ENCODE measurements around the gene TIMM10B.

TIMM10B gene

DNA sequence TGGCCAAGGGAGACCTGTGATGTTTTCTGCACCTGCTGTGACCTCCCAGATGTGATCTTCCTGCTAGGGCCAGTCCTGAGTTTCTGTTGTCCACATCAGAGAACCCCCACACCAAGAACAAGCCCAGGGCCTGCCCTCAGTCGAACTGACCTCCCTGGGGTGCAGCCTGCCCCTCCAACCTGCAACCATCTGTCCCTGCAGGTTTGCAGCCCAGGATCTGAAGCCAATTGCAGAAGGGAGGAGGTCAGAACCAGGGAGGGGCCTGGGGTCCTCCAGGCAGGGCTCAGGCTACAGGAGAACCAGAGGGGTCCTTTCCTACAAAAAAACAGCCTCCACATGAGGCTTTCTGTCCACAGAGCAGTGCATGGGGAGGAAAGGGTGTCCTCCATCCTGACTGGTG, 8.4 kb upstream of the TIMM10B start:
- no peak for DNase-seq (ENCODE audit: low spot score)

DNA sequence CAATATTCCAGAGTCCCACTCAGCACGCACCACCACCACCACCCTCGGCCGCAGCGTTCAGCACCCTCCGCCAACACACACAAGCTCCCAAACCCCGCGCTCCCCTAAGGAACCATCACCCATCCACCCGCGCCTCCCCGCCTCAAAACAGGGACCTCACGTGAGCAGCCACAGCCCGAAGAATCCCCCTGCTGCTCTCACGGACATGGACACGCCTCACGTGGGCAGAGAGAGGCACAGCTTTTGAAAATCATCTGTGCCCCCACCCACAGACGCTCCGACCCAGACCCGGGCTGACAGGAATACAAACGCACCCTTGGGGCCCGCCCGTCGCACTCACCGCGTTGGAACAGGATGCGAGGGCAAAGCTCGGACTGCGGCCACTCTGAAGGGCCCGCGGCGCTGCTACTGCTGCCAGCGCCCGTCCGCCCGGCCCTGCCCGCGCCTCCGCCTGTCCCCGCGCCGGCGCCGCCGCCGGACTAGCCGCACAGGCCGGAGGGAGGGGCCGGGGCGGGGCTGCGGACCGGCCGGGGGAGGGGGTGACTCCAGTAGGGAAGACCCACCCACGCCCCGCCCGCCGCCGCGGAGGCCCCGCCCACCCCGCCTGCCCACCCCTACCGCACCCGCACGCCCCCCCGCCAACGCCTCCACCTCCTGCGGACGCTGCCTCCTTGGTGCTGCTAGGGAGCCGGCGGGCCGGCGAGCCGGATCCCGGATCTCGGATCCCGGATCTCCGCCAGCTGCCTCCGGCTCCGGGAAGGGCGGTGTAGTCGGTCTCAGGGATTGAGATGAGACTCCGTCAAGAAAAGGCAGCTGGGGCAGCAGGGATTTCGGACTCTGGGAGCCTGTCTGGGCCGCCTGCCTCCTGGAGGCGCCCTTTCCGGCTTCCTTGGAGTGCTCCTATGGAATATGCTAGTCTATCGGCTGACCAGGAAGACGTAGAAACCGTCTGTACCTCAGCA, 7.6 kb upstream of the TIMM10B start, which contains the start of gene TRIM3:
Gene TRIM3, minus strand, starts transcription at position 491 of the 962 bp plus-strand sequence. CDS start 8,246 bp downstream, outside the sequence.
- peak; percentile 83 for DNase-seq (ENCODE audit: low spot score)

DNA sequence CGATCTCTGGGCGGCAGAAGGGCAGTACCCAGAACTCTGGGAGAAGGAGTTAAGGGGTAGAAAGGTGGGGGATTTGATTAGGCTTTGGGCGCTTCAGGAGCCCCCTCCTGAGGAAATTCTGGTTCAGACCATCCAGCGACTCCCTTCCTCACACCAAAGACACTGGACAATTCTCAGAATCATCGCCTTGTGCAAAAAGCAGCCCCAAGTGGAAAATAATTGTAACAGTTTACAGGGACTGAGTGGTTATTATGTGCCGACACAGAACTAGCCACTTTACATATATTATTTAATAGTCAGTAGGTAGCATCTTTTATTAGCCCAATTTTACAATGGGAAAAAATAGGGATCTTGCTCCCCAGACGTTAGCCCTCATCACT, 6.9 kb upstream of the TIMM10B start:
- no peak for DNase-seq (ENCODE audit: low spot score)

DNA sequence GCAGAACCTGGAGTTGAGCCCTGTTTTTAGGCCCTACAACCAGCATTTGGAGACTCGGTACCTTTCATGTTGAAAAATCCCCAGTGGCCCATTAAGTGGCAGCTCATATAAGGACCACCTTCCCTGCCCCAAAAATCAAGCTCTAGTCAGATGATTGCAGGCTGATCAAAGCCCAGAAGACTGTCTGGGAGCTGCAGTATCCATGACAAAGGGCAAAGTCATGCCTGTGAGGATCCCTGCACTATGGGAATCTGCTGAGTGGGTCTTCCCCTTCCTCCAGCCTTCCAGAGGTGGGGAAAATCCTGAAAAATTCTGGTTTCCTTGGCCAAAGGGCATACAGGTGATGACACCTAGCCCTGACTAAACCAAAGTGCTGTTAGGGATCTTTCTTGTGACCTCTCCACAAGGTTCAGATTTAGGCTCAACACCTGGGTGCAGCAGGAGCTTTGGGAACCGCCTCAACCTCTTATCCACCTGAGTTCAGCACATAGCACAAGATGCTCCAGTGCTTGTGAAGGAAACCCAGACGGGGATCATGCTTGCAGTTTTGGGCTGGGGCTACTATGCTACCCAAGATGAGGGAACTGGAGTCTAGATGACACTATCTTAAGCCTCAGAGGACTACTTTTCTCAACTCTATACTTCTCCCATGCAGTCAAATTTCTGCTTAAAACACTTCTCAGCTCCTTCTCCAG, 6.3 kb upstream of the TIMM10B start:
- no peak for DNase-seq (ENCODE audit: low spot score)

- no peak for DNase-seq (ENCODE audit: low spot score)
Measured at GRCh38 chr11:6475936-6476335, 5.4 kb upstream of the TIMM10B start.

DNA sequence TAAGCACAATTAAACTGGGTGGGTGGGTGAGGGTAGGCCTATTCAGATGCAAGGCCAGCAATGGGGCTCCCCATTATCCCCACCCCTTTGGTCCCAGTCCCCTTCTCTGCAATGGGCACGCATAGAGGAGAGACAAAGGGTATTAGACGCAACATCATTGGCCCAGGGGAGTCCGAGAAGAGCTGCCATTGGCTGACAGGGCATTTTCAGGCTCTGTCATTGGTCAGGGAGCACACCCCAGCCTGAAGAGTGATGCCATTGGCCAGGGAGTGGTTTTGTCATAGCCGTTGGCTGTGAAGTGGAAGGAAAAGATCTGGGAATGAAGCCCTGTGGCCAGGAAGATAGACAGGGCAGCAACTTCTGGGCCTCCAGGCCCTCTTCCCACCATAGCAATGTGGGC, 4.7 kb upstream of the TIMM10B start:
- no peak for DNase-seq (ENCODE audit: low spot score)

DNA sequence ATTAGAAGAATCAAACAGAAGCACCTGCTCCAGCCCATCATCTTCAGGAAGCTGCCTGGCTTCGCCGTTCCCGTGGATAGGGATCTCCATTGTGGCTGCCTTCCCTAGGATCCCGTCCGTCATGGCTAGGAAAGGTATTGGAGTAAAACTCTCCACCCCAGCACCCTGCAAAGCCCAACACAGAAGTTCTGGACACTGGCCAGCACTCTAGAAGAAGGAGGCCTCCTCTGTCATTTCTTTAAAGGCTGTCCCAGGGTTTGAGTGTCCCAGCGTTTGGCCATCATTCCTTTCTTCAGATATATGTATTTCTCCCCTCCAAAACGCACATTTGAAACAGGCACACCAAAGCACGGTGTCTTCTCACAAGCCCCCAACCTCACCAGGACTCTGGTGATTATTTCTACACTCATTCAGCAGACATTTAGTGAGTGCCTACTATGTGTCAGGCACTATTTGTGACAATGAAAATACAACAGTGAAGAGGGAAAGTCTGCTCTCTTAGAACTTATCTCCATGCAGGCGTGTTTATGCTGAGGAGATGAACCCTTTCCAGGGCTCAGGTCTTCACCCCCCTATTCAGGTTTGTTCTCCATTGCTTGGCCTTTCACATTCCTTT, 894 bp upstream of the TIMM10B start:
- no peak for DNase-seq (ENCODE audit: low spot score)

DNA sequence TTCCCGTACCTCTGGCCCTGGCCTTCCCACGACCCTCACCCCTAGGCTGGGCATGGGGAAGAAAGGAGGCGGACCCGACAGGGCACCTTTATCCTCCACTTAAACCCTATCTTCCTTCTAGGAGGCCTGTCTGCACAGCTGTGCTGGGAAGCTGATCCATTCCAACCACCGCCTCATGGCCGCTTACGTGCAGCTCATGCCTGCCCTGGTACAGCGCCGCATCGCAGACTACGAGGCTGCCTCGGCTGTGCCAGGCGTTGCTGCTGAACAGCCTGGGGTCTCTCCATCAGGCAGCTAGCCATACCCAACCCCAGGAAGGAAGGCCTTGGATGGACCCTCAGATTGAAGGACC, 599 bp downstream of the TIMM10B start:
- no peak for DNase-seq (ENCODE audit: low spot score)

DNA sequence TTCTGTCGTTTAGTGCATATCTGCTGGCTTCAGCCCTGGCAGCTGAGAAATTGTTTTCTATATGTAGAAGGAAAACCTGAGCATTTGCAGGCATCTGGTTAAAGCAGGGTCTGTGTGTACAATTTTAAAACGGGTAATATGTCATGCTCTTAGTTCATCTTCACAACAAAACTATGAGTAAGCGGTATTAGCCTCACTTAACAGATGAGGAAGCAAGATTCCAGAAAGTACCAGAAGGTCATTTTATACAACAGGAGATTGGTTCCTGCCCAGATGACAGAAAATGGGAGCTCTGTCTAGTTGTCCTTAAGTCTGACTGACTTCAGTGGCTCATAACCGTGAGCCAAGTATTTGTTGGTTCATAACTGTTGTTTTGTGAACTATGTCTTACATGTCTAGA, 1.1 kb downstream of the TIMM10B start:
- no peak for DNase-seq (ENCODE audit: low spot score)

- no peak for DNase-seq (ENCODE audit: low spot score)
Measured at GRCh38 chr11:6483015-6483414, 1.7 kb downstream of the TIMM10B start.

DNA sequence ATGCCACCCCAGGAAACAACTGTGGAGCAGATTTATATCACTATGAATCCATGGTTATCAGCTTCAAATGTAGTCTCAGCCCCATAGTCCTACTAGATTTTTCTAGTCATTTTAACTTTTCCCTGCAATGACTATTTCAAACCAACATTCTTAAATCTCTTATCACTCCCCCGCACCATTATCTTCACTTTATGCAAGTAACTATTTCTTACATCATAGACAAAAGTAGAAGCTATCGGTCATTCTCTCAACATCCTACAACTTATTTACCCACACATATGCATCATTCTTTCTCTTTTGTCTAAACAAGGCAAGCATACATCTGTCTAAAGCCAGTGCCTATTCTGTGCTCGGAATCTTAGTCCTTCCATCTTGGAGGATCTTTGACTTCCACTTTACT, 4.4 kb downstream of the TIMM10B start:
- no peak for DNase-seq (ENCODE audit: low spot score)

DNA sequence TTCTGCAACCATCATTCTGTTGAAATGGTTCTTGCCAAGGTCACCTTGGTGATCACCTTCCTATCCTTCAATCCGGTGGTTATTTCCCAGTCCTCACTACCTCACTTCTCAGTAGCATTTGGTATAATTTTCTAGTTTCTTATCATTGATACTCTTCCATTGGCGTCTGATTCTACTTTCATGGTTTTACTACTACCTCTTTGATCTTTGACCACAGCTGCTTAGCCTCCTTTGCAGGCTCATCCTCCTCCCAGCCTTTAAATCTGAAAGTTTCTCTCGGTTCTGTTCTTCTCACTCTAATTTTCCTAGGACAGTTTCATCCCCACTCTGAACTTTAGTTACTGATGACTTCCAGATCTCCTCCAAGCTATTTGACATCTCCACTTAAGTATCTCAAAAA, 5.0 kb downstream of the TIMM10B start:
- DNase-seq (ENCODE audit: low spot score): no peak

- no peak for DNase-seq (ENCODE audit: low spot score)
Measured at GRCh38 chr11:6486938-6487337, 5.6 kb downstream of the TIMM10B start.

DNA sequence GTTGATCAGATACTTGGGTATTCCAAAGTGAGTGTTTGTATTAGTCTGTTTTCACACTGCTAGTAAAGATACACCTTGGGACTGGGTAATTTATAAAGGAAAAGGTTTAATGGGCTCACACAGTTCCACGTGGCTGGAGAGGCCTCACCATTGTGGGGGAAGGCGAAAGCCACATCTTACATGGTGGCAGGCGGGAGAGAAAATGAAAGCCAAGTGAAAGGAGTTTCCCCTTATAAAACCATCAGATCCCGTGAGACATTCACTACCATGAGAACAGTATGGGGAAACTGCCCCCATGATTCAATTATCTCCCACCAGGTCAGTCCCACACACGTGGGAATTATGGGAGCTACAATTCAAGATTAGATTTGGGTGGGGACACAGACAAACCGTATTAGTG, 7.0 kb downstream of the TIMM10B start:
- no peak for DNase-seq (ENCODE audit: low spot score)

DNA sequence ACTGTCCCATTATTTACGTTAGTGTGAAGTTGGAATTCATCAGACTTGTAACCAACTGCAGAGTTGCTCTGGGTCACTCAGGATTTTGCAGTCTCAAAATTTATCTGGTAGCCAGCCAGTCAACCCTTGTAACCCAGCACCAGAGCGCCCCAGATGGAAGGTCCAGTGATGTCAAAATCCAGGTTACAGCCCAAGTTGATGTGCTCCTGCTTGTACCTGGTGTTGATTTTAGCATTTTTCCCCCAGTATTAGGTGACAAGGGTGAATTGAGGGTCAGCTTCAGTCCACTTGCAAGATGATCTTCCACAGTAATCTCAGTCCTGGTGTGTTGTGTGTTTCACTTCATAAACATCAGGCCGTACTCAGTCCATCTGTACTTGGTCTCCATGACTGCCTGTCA, 7.5 kb downstream of the TIMM10B start:
- no peak for DNase-seq (ENCODE audit: low spot score)

GRCh38 chr11:6489306-6489705, 8.0 kb downstream of the TIMM10B start:
- no peak for DNase-seq (ENCODE audit: low spot score)

DNA sequence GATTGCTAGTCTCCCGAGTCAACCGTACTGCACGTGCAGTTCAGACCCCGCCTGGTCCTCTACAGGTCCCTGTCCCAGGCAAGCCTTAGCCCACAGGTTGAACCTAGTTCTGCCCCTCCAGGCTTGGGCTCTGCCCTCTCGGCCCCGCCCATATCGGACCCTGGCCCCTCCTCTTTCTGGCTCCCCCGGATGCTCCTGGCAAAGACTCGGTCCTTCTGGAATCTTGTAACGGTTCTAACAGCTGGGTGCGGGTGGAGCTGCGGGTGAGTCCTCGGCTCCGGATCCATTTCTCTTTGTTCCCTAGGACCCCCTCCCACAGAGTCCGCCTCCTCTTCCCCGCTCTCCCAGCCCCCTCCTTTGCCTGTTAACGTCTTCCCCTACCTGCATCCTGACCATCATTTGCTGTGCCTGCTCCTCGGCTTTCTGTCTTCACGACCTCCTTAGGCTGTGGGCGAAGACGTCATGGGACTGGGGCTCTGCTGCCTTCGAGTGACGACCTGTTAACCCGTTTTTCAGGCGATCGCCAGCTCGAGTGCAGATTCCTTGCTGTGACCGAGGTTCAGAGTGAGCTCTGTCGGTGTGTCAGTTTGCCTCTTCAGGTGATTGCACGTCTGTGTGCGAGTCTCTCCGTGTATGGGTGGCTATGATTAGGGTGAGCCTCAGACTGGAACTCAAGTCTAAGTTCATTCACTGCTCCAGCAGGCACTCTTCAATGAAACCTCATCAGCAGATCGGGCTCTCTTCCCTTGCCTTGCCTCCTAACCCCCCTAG, 16.0 kb downstream of the TIMM10B start, which contains the start of gene DNHD1:
Gene DNHD1, plus strand, starts transcription at position 212 of the 771 bp plus-strand sequence. CDS start 936 bp downstream, outside the sequence.
- no peak for DNase-seq (ENCODE audit: low spot score)

DNA sequence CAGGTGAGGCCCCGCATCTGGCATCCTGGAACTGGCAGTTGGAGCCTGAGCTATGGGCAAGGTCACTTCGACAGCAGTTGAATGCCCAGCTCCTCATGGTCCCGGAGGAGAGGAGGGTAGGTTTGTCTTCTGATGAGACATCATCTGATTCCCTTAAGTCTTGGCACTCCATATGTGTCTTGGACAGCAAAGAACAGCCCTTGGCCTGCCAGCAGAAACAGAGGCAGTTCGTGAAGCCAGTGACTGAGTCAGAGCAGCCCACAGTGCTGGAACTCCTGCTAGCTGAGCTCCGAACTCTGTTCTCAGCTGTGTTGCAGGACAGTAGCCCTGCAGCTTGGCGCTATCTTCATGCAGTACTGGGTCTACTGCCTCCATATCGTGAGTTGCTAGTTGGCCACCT, 16.8 kb downstream of the TIMM10B start:
- no peak for DNase-seq (ENCODE audit: low spot score)

DNA sequence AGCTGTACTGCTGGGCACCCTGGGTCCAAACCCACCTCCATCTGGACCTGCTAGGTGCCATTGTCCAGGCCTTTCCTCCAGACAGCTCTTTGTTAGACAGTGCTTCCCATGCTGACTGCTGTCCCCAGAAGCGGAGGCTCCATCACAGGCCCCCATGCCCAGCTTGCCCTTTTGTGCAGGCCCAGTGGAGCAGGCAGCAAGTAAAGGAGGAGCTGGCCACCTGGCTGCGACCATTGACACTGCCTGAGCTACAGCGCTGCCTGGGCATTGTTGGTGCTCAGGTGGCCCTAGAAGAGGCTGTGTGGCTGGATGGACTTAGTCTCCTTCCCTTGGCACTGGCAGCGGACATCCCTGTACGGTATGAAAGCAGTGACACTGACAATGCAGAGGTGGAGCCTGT, 17.2 kb downstream of the TIMM10B start:
- DNase-seq (ENCODE audit: low spot score): no peak

- DNase-seq (ENCODE audit: low spot score): no peak
Measured at GRCh38 chr11:6502382-6502781, 21.1 kb downstream of the TIMM10B start.

GRCh38 chr11:6504166-6504565, 22.9 kb downstream of the TIMM10B start:
- no peak for DNase-seq (ENCODE audit: low spot score)

Data from CD4-positive, alpha-beta T cell treated with Interleukin-6 at 100 ng/mL for 8 hours (primary cell).